ENCODE measurements around the gene PRPF39.

GRCh38 chr14:45084946-45085346 is 1.0 kb downstream of the PRPF39 start:
- TF ChIP-seq EZH2 (IDR thresholded peaks at IDR 0.05; ENCODE audit: insufficient read depth, low read length) (no peak), CTCF (IDR thresholded peaks at IDR 0.05; ENCODE audit: insufficient read depth, low read depth, low read length) (no peak)
